Prostate gland (tissue), 2 donors: Measurements from ENCODE around the gene CCNJL.

Experiments used
- CTCF ChIP-seq, 4 experiments: fragments of 200-600 bp in 2 of 4; fragments of 450-650 bp in 2 of 4; sonication (generic) in 2 of 4; IDR thresholded peaks; 1 replicate in 3 of 4; 2 replicates in 1 of 4; pipeline ENCODE4 v1.5.1; 2016 to 2019; ENCODE audit warnings: antibody characterized with exemption in 4 of 4, mild to moderate bottlenecking in 2 of 4, moderate library complexity in 2 of 4
- POLR2A ChIP-seq: fragments of 450-650 bp; IDR thresholded peaks from one replicate; pipeline ENCODE4 v1.6.1; 2016; ENCODE audit warnings: antibody characterized with exemption, mild to moderate bottlenecking

GRCh38 chr5:160324886-160325285, 12.5 kb upstream of the CCNJL start:
- no peak for TF ChIP-seq POLR2A
- no peak for TF ChIP-seq CTCF (IDR thresholded peaks at IDR 0.05)
